Sigmoid colon (tissue), 7 donors: ENCODE results near the gene IKZF1. TPM values are rescaled to one million over a fixed set of nuclear protein-coding genes. Genes with fewer than 3 reads are reported as not detected.

Experiments
- DNase-seq: peaks from one replicate; pipeline ENCODE4 v3.0.0-alpha.2; 2019
- H3K27ac ChIP-seq, 4 donors: fragments of 200-600 bp; sonication (generic); one replicate each; pipeline ENCODE4 v1.5.1; 2016 to 2019; ENCODE audit warnings: mild to moderate bottlenecking in 1 of 4
- H3K27me3 ChIP-seq, 3 donors: fragments of 200-600 bp; sonication (generic); one replicate each; pipeline ENCODE4 v1.5.1; 2019; ENCODE audit warnings: mild to moderate bottlenecking in 1 of 3
- H3K36me3 ChIP-seq, 4 donors: fragments of 200-600 bp; sonication (generic); one replicate each; pipeline ENCODE4 v1.5.1; 2016 to 2019
- H3K4me1 ChIP-seq, 4 donors: fragments of 200-600 bp; sonication (generic); one replicate each; pipeline ENCODE4 v1.5.1; 2017 to 2019
- H3K4me3 ChIP-seq, 4 donors: fragments of 200-600 bp; sonication (generic); one replicate each; pipeline ENCODE4 v1.5.1; 2017 to 2019; ENCODE audit warnings: mild to moderate bottlenecking in 2 of 4, moderate library complexity in 1 of 4
- H3K9me3 ChIP-seq, 4 donors: fragments of 200-600 bp in 3 of 4; sonication (generic) in 3 of 4; one replicate each; pipeline versions ENCODE4 v1.5.1 to v1.6.1; 2013 to 2019
- EP300 ChIP-seq, 4 donors: sonication (generic); formaldehyde crosslinking; IDR thresholded peaks; one replicate each; pipeline ENCODE4 v1.6.1; 2017; ENCODE audit warnings: antibody characterized with exemption in 4 of 4
- POLR2A ChIP-seq, 2 donors: fragments of 450-650 bp; IDR thresholded peaks; one replicate each; pipeline ENCODE4 v1.6.1; 2016; ENCODE audit warnings: antibody characterized with exemption in 2 of 2, mild to moderate bottlenecking in 2 of 2, moderate library complexity in 2 of 2
- POLR2AphosphoS5 ChIP-seq, 4 donors: sonication (generic); formaldehyde crosslinking; IDR thresholded peaks; one replicate each; pipeline ENCODE4 v1.6.1; 2017; ENCODE audit warnings: antibody characterized with exemption in 4 of 4
- WGBS, 2 donors: extraction: QIAGEN DNeasy Blood & Tissue Kit; methylation state at CpG; one replicate each; pipeline ENCODE4 v1.1.7; 2013; 5-methylcytosine and 5-hydroxymethylcytosine counted together
- intact Hi-C: fragments of 100-400 bp; cut with DNase I; formaldehyde crosslinking; loops from one replicate; pipeline ENCODE4 v1.15.1; 2023
- polyA plus RNA-seq, 3 donors: library from polyadenylated mRNA; stranded (reverse); fragments of 200-250 nt; gene quantifications; one replicate each; pipeline ENCODE4 v1.2.3, GENCODE V29; 2013
- total RNA-seq, 4 donors: library from RNA; depleted of rRNA; stranded (reverse); fragments of >200 nt; gene quantifications; one replicate each; pipeline ENCODE4 v1.1.0, GENCODE V29; 2016
- TF ChIP-seq, protein P1 (sequence below), 4 experiments: fragments of 450-650 bp in 3 of 4; fragments of 200-600 bp in 1 of 4; IDR thresholded peaks; one replicate each; pipeline ENCODE4 v1.5.1; 2016 to 2019; ENCODE audit warnings: antibody characterized with exemption in 4 of 4, mild to moderate bottlenecking in 3 of 4, moderate library complexity in 2 of 4
- donor health status: healthy with polysubstance abuse.
- donor health status: Bipolar disorder and iron deficiency.
- donor health status: healthy.

Gene IKZF1
- total and polyA plus RNA-seq, 7 donors: 1.8 to 29.9 (median 6.4) TPM

DNA sequence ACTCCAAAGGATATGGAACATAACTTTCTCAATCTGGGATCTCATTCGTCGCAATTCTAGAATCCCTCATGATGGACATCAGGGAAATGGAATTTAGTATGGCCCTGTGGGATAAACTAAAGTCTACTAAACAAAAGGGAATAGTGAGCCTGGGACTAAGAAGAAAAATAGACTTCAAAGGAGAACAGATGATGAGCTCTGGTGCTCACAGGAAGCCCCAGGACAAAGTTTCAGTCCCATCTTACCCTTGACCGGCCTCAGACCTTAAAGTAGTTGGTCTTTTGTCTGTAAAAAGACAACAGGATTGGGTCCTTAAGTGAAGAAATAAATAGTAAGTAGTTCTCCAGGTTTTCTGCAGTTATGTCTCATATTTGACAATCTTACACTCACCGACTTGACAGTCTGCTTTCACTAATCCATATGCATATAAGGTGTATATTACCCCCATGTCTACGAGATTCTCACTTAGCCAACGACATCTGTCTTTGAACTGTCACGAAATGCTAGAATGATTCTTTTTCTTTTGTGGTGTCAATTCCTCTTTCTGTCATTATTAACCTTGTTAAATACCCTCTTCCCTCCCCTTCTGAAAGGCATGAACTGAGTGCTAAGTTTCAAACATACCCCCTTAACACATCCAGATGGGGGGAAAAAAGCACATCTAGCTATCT is 10.9 kb upstream of the IKZF1 start:
- no peak for DNase-seq
- intact Hi-C loops: no loop called here
- H3K9me3 ChIP-seq: no peaks in the 10 kb centered on the region
- whole genome bisulfite sequencing, 2 donors: 79 to 85% methylated on average over 7 of the region's 7 CpGs
- TF ChIP-seq EP300 (IDR thresholded peaks at IDR 0.05): no peak
- TF ChIP-seq, protein P1, sequence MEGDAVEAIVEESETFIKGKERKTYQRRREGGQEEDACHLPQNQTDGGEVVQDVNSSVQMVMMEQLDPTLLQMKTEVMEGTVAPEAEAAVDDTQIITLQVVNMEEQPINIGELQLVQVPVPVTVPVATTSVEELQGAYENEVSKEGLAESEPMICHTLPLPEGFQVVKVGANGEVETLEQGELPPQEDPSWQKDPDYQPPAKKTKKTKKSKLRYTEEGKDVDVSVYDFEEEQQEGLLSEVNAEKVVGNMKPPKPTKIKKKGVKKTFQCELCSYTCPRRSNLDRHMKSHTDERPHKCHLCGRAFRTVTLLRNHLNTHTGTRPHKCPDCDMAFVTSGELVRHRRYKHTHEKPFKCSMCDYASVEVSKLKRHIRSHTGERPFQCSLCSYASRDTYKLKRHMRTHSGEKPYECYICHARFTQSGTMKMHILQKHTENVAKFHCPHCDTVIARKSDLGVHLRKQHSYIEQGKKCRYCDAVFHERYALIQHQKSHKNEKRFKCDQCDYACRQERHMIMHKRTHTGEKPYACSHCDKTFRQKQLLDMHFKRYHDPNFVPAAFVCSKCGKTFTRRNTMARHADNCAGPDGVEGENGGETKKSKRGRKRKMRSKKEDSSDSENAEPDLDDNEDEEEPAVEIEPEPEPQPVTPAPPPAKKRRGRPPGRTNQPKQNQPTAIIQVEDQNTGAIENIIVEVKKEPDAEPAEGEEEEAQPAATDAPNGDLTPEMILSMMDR (IDR thresholded peaks at IDR 0.05): no peak
- no peak for TF ChIP-seq POLR2AphosphoS5 (IDR thresholded peaks at IDR 0.05)
- no peak for TF ChIP-seq POLR2A (IDR thresholded peaks at IDR 0.05)
- H3K27ac ChIP-seq: no peak overlapping the region
- H3K27me3 ChIP-seq: no peaks in the 10 kb centered on the region
- H3K36me3 ChIP-seq: no peaks in the 10 kb centered on the region
- no peaks in the 10 kb centered on the region for H3K4me1 ChIP-seq
- no peak overlapping the region for H3K4me3 ChIP-seq

DNA sequence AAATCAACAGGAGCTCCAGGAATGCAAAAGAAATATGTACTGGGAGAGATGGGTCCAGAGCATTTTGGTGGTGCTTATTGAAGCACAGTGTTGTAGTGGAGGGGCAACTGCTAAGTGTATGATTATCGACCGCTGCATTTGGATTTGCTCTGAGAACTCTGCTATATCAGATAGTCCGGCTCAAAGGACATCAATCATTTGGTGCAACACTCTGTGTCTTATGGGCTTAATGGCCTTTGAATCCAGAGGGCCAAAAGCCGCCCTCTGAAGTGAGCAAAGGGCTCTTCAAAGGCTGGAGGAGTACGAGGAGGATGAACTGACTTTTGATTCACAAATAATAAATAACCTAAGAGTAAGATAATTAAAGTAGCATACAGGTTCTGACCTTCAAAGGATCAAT is 9.4 kb upstream of the IKZF1 start:
- Histone ChIP-seq H3K27ac (no peak overlapping the region), H3K9me3 (no peaks in the 10 kb centered on the region), H3K27me3 (no peaks in the 10 kb centered on the region), H3K4me3 (no peak overlapping the region), H3K36me3 (no peaks in the 10 kb centered on the region), H3K4me1 (no peaks in the 10 kb centered on the region)
- intact Hi-C loops: no loop called here
- no peak for DNase-seq
- WGBS, 2 donors: 83 to 88% methylated on average over 5 of the region's 5 CpGs
- TF ChIP-seq POLR2AphosphoS5 (IDR thresholded peaks at IDR 0.05) (no peak), POLR2A (IDR thresholded peaks at IDR 0.05) (no peak), EP300 (IDR thresholded peaks at IDR 0.05) (no peak)
- TF ChIP-seq, protein P1 (IDR thresholded peaks at IDR 0.05): no peak

DNA sequence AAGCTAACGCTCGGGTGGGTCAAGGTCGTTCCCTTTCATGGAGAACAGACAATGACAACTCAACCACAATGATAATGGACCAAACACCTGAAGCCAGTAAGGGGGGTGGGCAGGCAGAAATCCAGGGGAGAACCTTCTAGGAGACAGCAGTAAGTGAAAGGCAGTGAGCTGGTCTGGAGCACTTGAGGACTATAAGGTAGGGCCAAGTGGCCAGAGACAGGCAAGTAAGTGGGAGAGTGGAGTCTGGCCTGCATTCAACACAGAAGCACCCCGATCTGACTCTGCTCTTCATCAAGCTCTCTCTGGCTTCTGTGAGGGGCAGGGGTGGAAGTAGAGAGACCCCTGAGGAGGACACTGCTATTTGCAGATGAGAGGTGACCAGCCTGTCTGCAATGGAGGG is 7.7 kb upstream of the IKZF1 start:
- 46 to 84% methylated on average over 4 of the region's 4 CpGs for WGBS, 2 donors
- Histone ChIP-seq H3K27me3 (peaks cover 0 to 4% (median 0%) of the 10 kb centered on the region in 3 donors), H3K9me3 (no peaks in the 10 kb centered on the region), H3K4me1 (no peaks in the 10 kb centered on the region), H3K27ac (no peak overlapping the region), H3K36me3 (no peaks in the 10 kb centered on the region), H3K4me3 (no peak overlapping the region)
- no peak for DNase-seq
- intact Hi-C loops: no loop called here
- TF ChIP-seq EP300 (IDR thresholded peaks at IDR 0.05): no peak
- TF ChIP-seq POLR2AphosphoS5 (IDR thresholded peaks at IDR 0.05): no peak
- TF ChIP-seq, protein P1 (IDR thresholded peaks at IDR 0.05): no peak
- TF ChIP-seq POLR2A (IDR thresholded peaks at IDR 0.05): no peak

DNA sequence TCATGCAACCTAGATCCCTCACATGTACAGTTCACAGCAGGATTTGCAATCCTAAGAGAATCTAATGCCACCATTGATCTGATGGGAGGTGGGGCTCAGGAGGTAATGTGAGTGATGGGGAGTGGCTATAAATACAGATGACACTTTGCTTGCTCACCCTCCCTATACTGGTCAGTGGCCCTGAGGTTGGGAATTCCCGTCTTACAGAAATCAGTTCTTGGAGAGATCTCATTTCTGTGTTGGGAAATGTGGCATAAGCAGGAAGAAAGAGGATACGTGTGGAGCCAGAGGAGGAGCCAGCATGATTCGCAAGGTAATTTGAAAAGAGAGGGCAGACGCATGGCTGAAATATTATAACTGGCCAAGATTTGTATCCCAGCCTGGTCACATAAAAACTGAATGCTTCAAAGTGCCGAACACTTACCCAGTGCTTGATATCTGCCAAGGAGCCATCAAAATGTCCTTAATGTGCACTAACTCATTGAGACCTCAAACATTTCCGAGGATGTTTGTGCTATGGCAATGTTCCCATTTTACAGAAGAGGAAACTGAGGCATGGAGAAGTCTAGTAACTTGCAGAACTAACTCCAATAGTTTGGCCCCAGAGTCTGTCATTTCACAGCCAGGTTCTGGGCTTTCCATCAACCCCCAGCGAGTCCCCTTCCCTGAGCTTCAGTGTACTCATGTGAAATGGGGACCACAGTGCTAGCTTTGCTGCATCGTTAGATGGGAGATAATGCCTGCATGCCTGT is 5.5 kb upstream of the IKZF1 start:
- H3K9me3 ChIP-seq: no peaks in the 10 kb centered on the region
- no peaks in the 10 kb centered on the region for H3K36me3 ChIP-seq
- H3K27ac ChIP-seq: no peak overlapping the region
- intact Hi-C loops: no loop called here
- H3K4me1 ChIP-seq: peaks cover 0 to under 1% (median 0%) of the 10 kb centered on the region in 4 donors
- TF ChIP-seq, protein P1 (IDR thresholded peaks at IDR 0.05): no peak
- TF ChIP-seq EP300 (IDR thresholded peaks at IDR 0.05): no peak
- no peak for TF ChIP-seq POLR2A (IDR thresholded peaks at IDR 0.05)
- peaks cover 7 to 17% (median 15%) of the 10 kb centered on the region in 3 donors for H3K27me3 ChIP-seq
- DNase-seq: no peak
- no peak overlapping the region for H3K4me3 ChIP-seq
- WGBS, 2 donors: 78 to 90% methylated on average over 8 of the region's 8 CpGs
